ENCODE results near the gene PDZD8. TPM values are rescaled to one million over a fixed set of nuclear protein-coding genes. Genes with fewer than 3 reads are reported as not detected.

Gene PDZD8
- total RNA-seq, 2 experiments from 2014 or later = 13.6 to 15.8 TPM

- Mint-ChIP-seq H3K4me3 (no peak overlapping the region), H3K4me1 (ENCODE audit: low read depth) (no peaks in the 10 kb centered on the region), H3K27ac (no peak overlapping the region), H3K9me3 (no peaks in the 10 kb centered on the region), H3K27me3 (ENCODE audit: low read depth) (peaks cover 7% of the 10 kb centered on the region), H3K36me3 (ENCODE audit: low read depth) (no peaks in the 10 kb centered on the region)
- DNase-seq = no peak
- intact Hi-C loops (cut with micrococcal nuclease) = no loop called here
- CTCF ChIA-PET = interaction anchor here (0.6 to 1.0 kb wide), 2 partner anchors 30 to 84 kb away, joined by 3 read pairs; no protein-coding TSS in a partner anchor
Observed at GRCh38 chr10:117411479-117412399, 36.5 kb upstream of the PDZD8 start.

- no peaks in the 10 kb centered on the region for H3K36me3 Mint-ChIP-seq (ENCODE audit: low read depth)
- H3K4me1 Mint-ChIP-seq (ENCODE audit: low read depth) = no peaks in the 10 kb centered on the region
- DNase-seq = no peak
- CTCF ChIA-PET = interaction anchor here (0.6 kb wide), 1 partner anchor 17 kb away, joined by 4 read pairs; no protein-coding TSS in a partner anchor
- H3K27ac Mint-ChIP-seq = no peak overlapping the region
- intact Hi-C loops (cut with micrococcal nuclease) = no loop called here
- H3K9me3 Mint-ChIP-seq = no peaks in the 10 kb centered on the region
- H3K4me3 Mint-ChIP-seq = no peak overlapping the region
- peaks cover 7% of the 10 kb centered on the region for H3K27me3 Mint-ChIP-seq (ENCODE audit: low read depth)
Observed at GRCh38 chr10:117410557-117410956, 35.3 kb upstream of the PDZD8 start.

GRCh38 chr10:117409549-117410305, 34.5 kb upstream of the PDZD8 start:
- CTCF ChIA-PET = interaction anchor here (1.4 kb wide), 1 partner anchor 33 kb away, joined by 3 read pairs; no protein-coding TSS in a partner anchor
- intact Hi-C loops (cut with micrococcal nuclease) = no loop called here
- no peak for DNase-seq

GRCh38 chr10:117408436-117409384, 33.5 kb upstream of the PDZD8 start:
- Mint-ChIP-seq H3K4me3 (no peak overlapping the region), H3K9me3 (no peaks in the 10 kb centered on the region), H3K36me3 (ENCODE audit: low read depth) (no peaks in the 10 kb centered on the region), H3K4me1 (ENCODE audit: low read depth) (no peaks in the 10 kb centered on the region), H3K27me3 (ENCODE audit: low read depth) (peaks cover 13% of the 10 kb centered on the region), H3K27ac (no peak overlapping the region)
- intact Hi-C loops (cut with micrococcal nuclease) = no loop called here
- no peak for DNase-seq
- CTCF ChIA-PET = interaction anchor here (1.4 kb wide), 1 partner anchor 34 kb away, joined by 3 read pairs; no protein-coding TSS in a partner anchor

More at GRCh38 chr10:117409549-117410305, 34.5 kb upstream of the PDZD8 start:
- Mint-ChIP-seq H3K36me3 (ENCODE audit: low read depth) (no peaks in the 10 kb centered on the region), H3K9me3 (no peaks in the 10 kb centered on the region), H3K4me1 (ENCODE audit: low read depth) (no peaks in the 10 kb centered on the region), H3K27me3 (ENCODE audit: low read depth) (peaks cover 8% of the 10 kb centered on the region), H3K4me3 (no peak overlapping the region), H3K27ac (no peak overlapping the region)

GRCh38 chr10:117405730-117406129, 30.5 kb upstream of the PDZD8 start:
- Mint-ChIP-seq H3K4me3 (no peak overlapping the region), H3K27me3 (ENCODE audit: low read depth) (peaks cover 10% of the 10 kb centered on the region), H3K27ac (no peak overlapping the region), H3K36me3 (ENCODE audit: low read depth) (no peaks in the 10 kb centered on the region), H3K4me1 (ENCODE audit: low read depth) (no peaks in the 10 kb centered on the region), H3K9me3 (no peaks in the 10 kb centered on the region)
- CTCF ChIA-PET = interaction anchor here (0.6 to 1.8 kb wide), 3 partner anchors 189 to 466 kb away, joined by 3 to 7 read pairs (median 7); no protein-coding TSS in a partner anchor
- intact Hi-C loops (cut with micrococcal nuclease) = no loop called here
- no peak for DNase-seq

- CTCF ChIA-PET = no interaction called here
- intact Hi-C loops (cut with micrococcal nuclease) = no loop called here
- DNase-seq = no peak
- H3K9me3 Mint-ChIP-seq = no peaks in the 10 kb centered on the region
- H3K4me1 Mint-ChIP-seq (ENCODE audit: low read depth) = no peaks in the 10 kb centered on the region
- peaks cover 10% of the 10 kb centered on the region for H3K27me3 Mint-ChIP-seq (ENCODE audit: low read depth)
- no peaks in the 10 kb centered on the region for H3K36me3 Mint-ChIP-seq (ENCODE audit: low read depth)
- no peak overlapping the region for H3K27ac Mint-ChIP-seq
- H3K4me3 Mint-ChIP-seq = no peak overlapping the region
Observed at GRCh38 chr10:117400329-117400728, 25.1 kb upstream of the PDZD8 start.

- H3K9me3 Mint-ChIP-seq = no peaks in the 10 kb centered on the region
- H3K27me3 Mint-ChIP-seq (ENCODE audit: low read depth) = peaks cover 7% of the 10 kb centered on the region
Observed at GRCh38 chr10:117399341-117400196, 24.3 kb upstream of the PDZD8 start.

GRCh38 chr10:117398029-117398428, 22.8 kb upstream of the PDZD8 start:
- Mint-ChIP-seq H3K4me1 (ENCODE audit: low read depth) (no peaks in the 10 kb centered on the region), H3K4me3 (no peak overlapping the region), H3K27me3 (ENCODE audit: low read depth) (peaks cover 5% of the 10 kb centered on the region), H3K9me3 (no peaks in the 10 kb centered on the region), H3K36me3 (ENCODE audit: low read depth) (no peaks in the 10 kb centered on the region), H3K27ac (no peak overlapping the region)
- intact Hi-C loops (cut with micrococcal nuclease) = no loop called here
- DNase-seq = no peak
- CTCF ChIA-PET = interaction anchor here (0.6 kb wide), 1 partner anchor 1452 kb away, joined by 3 read pairs; no protein-coding TSS in a partner anchor

More at GRCh38 chr10:117399341-117400196, 24.3 kb upstream of the PDZD8 start:
- Mint-ChIP-seq H3K36me3 (ENCODE audit: low read depth) (no peaks in the 10 kb centered on the region), H3K27ac (no peak overlapping the region), H3K4me1 (ENCODE audit: low read depth) (no peaks in the 10 kb centered on the region), H3K4me3 (no peak overlapping the region)
- CTCF ChIA-PET = no interaction called here
- no peak for DNase-seq
- intact Hi-C loops (cut with micrococcal nuclease) = no loop called here

- no peaks in the 10 kb centered on the region for H3K4me1 Mint-ChIP-seq (ENCODE audit: low read depth)
- H3K36me3 Mint-ChIP-seq (ENCODE audit: low read depth) = no peaks in the 10 kb centered on the region
- CTCF ChIA-PET = no interaction called here
- no peak overlapping the region for H3K4me3 Mint-ChIP-seq
- no peak overlapping the region for H3K27ac Mint-ChIP-seq
- no peak for DNase-seq
- peaks cover 35% of the 10 kb centered on the region for H3K27me3 Mint-ChIP-seq (ENCODE audit: low read depth)
- no peaks in the 10 kb centered on the region for H3K9me3 Mint-ChIP-seq
- intact Hi-C loops (cut with micrococcal nuclease) = no loop called here
Observed at GRCh38 chr10:117391436-117392205, 16.4 kb upstream of the PDZD8 start.

GRCh38 chr10:117390420-117390819, 15.2 kb upstream of the PDZD8 start:
- H3K36me3 Mint-ChIP-seq (ENCODE audit: low read depth) = no peaks in the 10 kb centered on the region
- H3K27me3 Mint-ChIP-seq (ENCODE audit: low read depth) = peaks cover 37% of the 10 kb centered on the region
- DNase-seq = no peak
- H3K9me3 Mint-ChIP-seq = no peaks in the 10 kb centered on the region
- H3K27ac Mint-ChIP-seq = no peak overlapping the region
- CTCF ChIA-PET = no interaction called here
- no peaks in the 10 kb centered on the region for H3K4me1 Mint-ChIP-seq (ENCODE audit: low read depth)
- intact Hi-C loops (cut with micrococcal nuclease) = no loop called here
- no peak overlapping the region for H3K4me3 Mint-ChIP-seq
